Lower lobe of right lung (tissue), 2 donors: ENCODE data around the gene CDKN3. TPM values are rescaled to one million over a fixed set of nuclear protein-coding genes. Genes with fewer than 3 reads are reported as not detected.
"Not testable (repeated sequence)": the region's sequence is repeated elsewhere in the genome, so short reads cannot be mapped to it uniquely, and the experiment has no call there.

ENCODE experiments used
- ATAC-seq, 2 donors: fragments of 200-7000 bp; cut with Tn5 transposase; one replicate each; pipeline ENCODE4 v1.9.1; 2020 to 2022; ENCODE audit warnings: mild to moderate bottlenecking in 2 of 2, moderate library complexity in 2 of 2
- DNase-seq: peaks from one replicate; pipeline ENCODE4 v3.0.0-alpha.2; 2020
- H3K27ac ChIP-seq: fragments of 200-600 bp; one replicate; pipeline ENCODE4 v1.8.0; 2022
- H3K27me3 ChIP-seq: fragments of 200-600 bp; one replicate; pipeline ENCODE4 v1.8.0; 2022; ENCODE audit warnings: low read depth
- H3K36me3 ChIP-seq: fragments of 200-600 bp; one replicate; pipeline ENCODE4 v1.8.0; 2022; ENCODE audit warnings: mild to moderate bottlenecking
- H3K4me1 ChIP-seq: fragments of 200-600 bp; one replicate; pipeline ENCODE4 v1.8.0; 2022
- H3K4me3 ChIP-seq: fragments of 200-600 bp; one replicate; pipeline ENCODE4 v1.8.0; 2022; ENCODE audit warnings: mild to moderate bottlenecking
- H3K9me3 ChIP-seq: fragments of 200-600 bp; one replicate; pipeline ENCODE4 v1.8.0; 2022
- CTCF ChIP-seq: fragments of 200-600 bp; IDR thresholded peaks from one replicate; pipeline ENCODE4 v1.8.0; 2022; ENCODE audit warnings: antibody characterized with exemption, mild to moderate bottlenecking
- intact Hi-C: fragments of 100-400 bp; cut with DNase I; formaldehyde crosslinking; loops from one replicate; pipeline ENCODE4 v1.11.0; 2022
- total RNA-seq: library from RNA; stranded (reverse); fragmentation: NEBNext Ultra II Directional; extraction: Animal tissue kit (Norgen Biotek cat#: 25700); gene quantifications from one replicate; pipeline ENCODE4 v1.2.1, GENCODE V29; 2021
- donor health status: DM: no; HTN: yes; CAD: no; lungs with severe emphysema.

The CDKN3 gene
- total RNA-seq, 1 donor from 2014 or later: 1.9 TPM

- no peaks in the 10 kb centered on the region for H3K4me1 ChIP-seq
- no peaks in the 10 kb centered on the region for H3K9me3 ChIP-seq
- no peaks in the 10 kb centered on the region for H3K27me3 ChIP-seq
- no peaks in the 10 kb centered on the region for H3K36me3 ChIP-seq
- H3K4me3 ChIP-seq: no peak overlapping the region
- no peak for DNase-seq
- no peak overlapping the region for H3K27ac ChIP-seq
- no peak for TF ChIP-seq CTCF
- no peak for ATAC-seq
- intact Hi-C loops: no loop called here
These were observed 11.3 kb upstream of the CDKN3 start for GRCh38 chr14:54385556-54385955.

GRCh38 chr14:54387328-54387727 is 9.5 kb upstream of the CDKN3 start:
- Histone ChIP-seq H3K27ac (no peak overlapping the region), H3K27me3 (no peaks in the 10 kb centered on the region), H3K4me1 (no peaks in the 10 kb centered on the region), H3K36me3 (no peaks in the 10 kb centered on the region), H3K9me3 (no peaks in the 10 kb centered on the region), H3K4me3 (no peak overlapping the region)
- DNase-seq (no peak), ATAC-seq (no peak)
- intact Hi-C loops: no loop called here
- no peak for TF ChIP-seq CTCF

GRCh38 chr14:54392131-54392859 is 4.5 kb upstream of the CDKN3 start:
- Histone ChIP-seq H3K27me3 (no peaks in the 10 kb centered on the region), H3K36me3 (no peaks in the 10 kb centered on the region), H3K9me3 (no peaks in the 10 kb centered on the region), H3K27ac (no peak overlapping the region), H3K4me1 (peaks cover 3% of the 10 kb centered on the region), H3K4me3 (no peak overlapping the region)
- DNase-seq (no peak), ATAC-seq (no peak)
- intact Hi-C loops: no loop called here
- TF ChIP-seq CTCF: no peak

- DNase-seq, H3K27me3 ChIP-seq, ATAC-seq, intact Hi-C loops, H3K4me3 ChIP-seq, H3K4me1 ChIP-seq, H3K36me3 ChIP-seq, H3K27ac ChIP-seq, H3K9me3 ChIP-seq: not testable (repeated sequence)
These were observed 3.6 kb upstream of the CDKN3 start for GRCh38 chr14:54392986-54393884.

- ATAC-seq (no peak), DNase-seq (no peak)
- intact Hi-C loops: no loop called here
- Histone ChIP-seq H3K27me3 (no peaks in the 10 kb centered on the region), H3K36me3 (no peaks in the 10 kb centered on the region), H3K9me3 (no peaks in the 10 kb centered on the region), H3K27ac (no peak overlapping the region), H3K4me3 (no peak overlapping the region), H3K4me1 (peaks cover 8% of the 10 kb centered on the region)
- no peak for TF ChIP-seq CTCF
These were observed 2.2 kb upstream of the CDKN3 start for GRCh38 chr14:54394596-54394995.

- ATAC-seq (no peak), DNase-seq (no peak)
- Histone ChIP-seq H3K9me3 (no peaks in the 10 kb centered on the region), H3K27me3 (no peaks in the 10 kb centered on the region), H3K36me3 (no peaks in the 10 kb centered on the region), H3K4me1 (peaks cover 8% of the 10 kb centered on the region), H3K27ac (no peak overlapping the region), H3K4me3 (no peak overlapping the region)
- intact Hi-C loops: no loop called here
- no peak for TF ChIP-seq CTCF
These were observed 1.5 kb upstream of the CDKN3 start for GRCh38 chr14:54395284-54395683.
